NCI-H2196 treated with DMSO at 0.1 percent for 48 hours (cell line): Measurements from ENCODE around the gene MMD2.
A peak's percentile ranks its signal among the peaks of the same experiment; 100 is the strongest.
"Not testable (repeated sequence)": the region's sequence is repeated elsewhere in the genome, so short reads cannot be mapped to it uniquely, and the experiment has no call there.

Experiments used
- DNase-seq: peaks from one replicate; lab custom pipeline; 2025; ENCODE audit not compliant: unreplicated experiment; lab: John Stamatoyannopoulos, UW

Gene MMD2

DNA sequence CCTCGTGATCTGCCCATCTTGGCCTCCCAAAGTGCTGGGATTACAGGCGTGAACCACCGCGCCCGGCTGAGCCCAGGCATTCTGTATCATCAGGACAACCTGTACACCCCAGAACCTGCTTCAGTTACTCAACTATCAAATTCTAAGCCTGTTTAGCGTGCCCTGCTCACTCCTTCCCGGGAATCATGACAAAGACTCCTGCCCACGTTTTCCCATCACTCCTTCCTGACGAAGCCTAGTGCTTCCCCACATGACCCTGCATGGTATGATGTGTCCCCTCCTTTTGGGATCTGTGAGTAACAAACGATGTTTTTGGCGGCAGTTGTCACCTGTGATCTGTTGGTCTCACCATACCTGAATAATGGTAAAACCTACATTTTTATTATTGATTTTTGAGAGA is 63.2 kb downstream of the MMD2 start:
- DNase-seq, result no peak

GRCh38 chr7:4894482-4894881 is 64.5 kb downstream of the MMD2 start:
- no peak for DNase-seq

DNA sequence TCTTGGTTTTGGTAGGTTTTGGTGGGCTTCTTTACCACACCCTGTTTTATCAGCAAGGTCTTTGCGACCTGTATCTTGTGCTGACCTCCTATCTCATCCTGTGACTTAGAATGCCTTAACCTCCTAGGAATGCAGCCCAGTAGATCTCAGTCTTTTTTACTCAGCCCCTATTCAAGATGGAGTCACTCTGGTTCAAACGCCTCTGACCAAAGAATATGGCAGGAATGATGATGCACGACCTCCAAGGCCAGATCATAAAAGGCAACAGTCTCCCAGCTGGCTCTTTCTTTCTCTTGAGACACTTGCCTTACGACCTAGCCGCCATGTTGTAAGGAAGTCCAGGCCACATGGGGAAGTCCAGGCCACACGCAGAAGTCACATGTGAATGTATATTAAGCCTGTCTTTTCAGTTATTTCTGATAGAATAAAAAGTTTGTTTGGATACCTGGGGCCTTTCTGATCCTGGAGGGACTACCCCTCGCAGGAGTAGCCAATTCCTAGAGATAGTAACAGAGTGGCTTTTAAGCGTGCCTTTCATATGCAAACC is 65.0 kb downstream of the MMD2 start:
- no peak for DNase-seq

- DNase-seq, result not testable (repeated sequence)
Measured at GRCh38 chr7:4893188-4893587, 65.8 kb downstream of the MMD2 start.

DNA sequence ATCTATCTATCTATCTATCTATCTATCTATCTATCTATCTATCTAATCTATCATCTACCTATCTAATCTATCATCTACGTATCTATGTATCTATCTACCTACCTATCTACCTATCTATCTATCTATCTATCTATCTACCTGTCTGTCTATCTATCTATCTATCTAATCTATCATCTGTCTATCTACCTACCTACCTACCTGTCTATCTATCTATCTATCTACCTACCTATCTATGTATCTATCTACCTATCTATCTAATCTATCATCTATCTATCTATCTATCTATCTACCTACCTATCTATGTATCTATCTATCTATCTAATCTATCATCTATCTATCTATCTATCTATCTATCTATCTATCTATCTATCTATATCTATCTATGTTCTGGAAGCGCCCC is 67.5 kb downstream of the MMD2 start:
- not testable (repeated sequence) for DNase-seq

DNA sequence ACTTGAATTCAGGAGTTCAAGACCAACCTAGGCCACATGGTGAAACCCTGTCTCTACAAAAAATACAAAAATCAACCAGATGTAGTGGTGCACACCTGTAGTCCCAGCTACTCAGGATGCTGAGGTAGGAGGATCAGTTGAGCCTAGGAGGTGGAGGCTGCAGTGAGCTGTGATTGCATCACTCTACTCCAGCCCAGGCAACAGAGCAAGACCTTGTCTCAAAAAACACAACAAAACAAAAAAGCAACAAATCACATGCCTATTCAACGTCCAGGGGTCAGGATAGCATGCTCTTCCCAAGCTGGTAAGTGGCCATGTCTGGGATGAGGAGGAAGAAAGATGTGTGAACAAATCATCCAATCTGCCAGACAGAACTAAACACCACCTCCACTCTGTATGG is 69.3 kb downstream of the MMD2 start:
- no peak for DNase-seq

DNA sequence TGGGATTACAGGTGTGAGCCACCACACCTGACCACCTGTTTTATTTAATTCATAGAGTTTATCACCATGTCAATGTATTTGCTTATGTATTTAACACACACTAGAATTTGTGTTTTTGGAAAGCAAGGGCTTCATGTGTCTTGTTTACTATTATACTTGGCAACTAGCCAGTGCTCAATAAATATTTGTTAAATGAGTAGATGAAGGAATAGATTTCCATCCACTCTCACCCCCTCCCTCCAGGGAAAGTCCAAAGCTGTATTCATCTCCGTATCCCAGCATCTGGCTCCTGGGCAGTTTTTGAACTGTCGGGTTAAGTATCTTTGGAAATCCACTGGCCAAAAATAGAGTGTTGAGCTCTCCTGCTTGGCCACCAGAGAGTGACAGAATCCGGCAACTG is 70.8 kb downstream of the MMD2 start:
- DNase-seq, result peak; percentile 32

- DNase-seq, result no peak
Measured at GRCh38 chr7:4886671-4887070, 72.3 kb downstream of the MMD2 start.

DNA sequence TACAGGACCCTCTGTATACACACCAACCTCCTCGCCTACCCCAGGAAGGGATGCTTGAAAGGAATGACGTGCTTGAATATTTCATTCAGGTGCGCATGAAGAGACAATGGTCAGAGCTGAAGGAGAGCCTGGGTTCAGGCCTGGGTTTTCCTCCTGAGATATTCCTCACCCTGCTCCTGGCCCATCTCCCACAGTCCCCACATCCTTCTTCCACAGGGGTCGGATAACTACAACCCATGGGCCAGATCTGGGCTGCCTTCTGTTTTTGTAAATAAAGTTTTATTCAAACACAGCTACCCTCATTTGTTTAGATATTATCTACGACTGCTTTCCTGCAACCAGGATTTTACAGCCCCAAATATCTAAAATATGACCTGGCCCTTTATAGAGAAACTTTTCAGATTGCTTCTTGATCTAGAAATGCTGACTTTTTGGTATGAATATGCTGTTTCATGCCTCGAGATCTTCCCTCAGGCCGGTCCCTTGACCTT is 73.6 kb downstream of the MMD2 start:
- no peak for DNase-seq

GRCh38 chr7:4884164-4884563 is 74.8 kb downstream of the MMD2 start:
- no peak for DNase-seq

- DNase-seq, result peak; percentile 85
Measured at GRCh38 chr7:4883372-4884144, 75.4 kb downstream of the MMD2 start, which contains the start of gene RADIL. Gene RADIL, minus strand, starts transcription at chr7:4883716. Its CDS starts 5,577 bp downstream, at chr7:4878139.

DNA sequence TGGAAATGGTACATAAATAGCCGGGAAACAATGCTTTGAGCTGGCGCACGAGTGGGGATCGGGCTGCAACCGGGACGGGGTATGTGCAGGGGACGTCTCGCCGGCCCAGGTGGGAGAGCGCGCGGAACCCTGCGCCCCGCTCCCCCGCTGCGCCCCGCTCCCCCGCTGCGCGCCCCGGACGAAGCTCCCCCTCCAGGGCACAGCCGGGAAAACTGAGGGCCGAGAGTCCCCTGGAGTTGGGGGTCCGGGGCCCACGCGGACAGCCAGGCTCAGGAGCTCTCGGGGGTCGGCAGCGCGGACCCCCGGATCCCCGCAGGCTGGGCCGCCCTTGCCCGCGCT is 76.0 kb downstream of the MMD2 start:
- no peak for DNase-seq

DNA sequence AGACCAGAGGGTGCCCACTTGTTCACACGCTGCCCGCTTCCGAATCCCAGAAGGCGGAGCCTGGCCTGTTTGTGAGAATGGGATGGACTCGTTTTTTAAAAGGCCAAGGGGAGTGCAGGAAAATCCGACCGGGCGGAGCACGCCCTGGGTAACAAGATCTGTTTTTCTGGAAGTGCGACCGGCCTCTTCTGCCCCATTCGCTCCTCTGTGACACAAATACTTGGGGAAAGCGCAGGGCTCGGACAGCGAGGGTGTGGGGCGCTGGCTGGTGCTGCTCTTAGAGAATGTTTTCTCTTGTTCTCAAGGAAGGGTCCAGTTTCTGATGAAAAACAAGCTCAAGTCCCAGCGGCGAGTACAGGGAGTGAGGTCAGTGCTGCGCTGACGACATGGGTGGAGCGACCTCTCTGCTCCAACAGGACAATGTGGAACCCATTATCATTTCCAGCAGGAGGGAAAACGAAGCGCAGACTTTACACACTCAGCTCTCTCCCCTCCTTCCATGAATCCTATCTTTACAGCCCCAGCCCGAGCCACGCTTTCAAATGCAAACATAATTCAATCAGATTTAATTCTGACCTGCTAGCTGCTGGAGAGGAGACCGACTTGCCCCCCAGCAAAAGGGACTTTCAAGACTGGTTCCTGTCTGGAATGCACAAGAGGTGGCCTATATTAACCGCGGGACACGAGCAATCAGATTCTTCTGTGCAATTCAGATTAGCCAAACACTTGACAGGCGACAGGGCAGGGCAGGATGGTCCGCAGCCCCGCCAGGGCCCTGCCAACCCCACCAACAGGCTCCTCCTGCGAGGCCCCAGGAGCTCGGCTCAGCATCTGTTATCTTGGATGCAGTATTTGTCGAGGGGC is 76.6 kb downstream of the MMD2 start:
- no peak for DNase-seq

DNA sequence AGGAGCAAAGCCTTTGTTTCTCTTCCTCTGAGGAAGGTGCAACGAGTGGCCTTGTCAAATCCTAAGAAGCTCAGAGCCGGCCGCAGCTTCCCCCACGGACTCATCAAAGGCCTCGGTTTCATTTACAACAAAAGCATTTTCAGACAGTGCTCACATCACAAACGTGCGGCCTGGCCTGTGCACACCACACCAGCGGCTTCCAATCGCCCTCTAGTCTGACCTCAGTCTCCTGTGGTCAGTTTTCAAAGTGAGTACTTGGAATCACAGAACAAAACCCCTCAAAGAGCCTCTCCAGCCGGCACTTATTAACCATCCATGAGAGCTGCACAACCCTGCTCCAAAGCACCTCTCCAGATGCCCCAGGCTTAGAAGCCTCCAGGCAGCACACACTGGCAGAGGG is 78.8 kb downstream of the MMD2 start:
- DNase-seq, result no peak

DNA sequence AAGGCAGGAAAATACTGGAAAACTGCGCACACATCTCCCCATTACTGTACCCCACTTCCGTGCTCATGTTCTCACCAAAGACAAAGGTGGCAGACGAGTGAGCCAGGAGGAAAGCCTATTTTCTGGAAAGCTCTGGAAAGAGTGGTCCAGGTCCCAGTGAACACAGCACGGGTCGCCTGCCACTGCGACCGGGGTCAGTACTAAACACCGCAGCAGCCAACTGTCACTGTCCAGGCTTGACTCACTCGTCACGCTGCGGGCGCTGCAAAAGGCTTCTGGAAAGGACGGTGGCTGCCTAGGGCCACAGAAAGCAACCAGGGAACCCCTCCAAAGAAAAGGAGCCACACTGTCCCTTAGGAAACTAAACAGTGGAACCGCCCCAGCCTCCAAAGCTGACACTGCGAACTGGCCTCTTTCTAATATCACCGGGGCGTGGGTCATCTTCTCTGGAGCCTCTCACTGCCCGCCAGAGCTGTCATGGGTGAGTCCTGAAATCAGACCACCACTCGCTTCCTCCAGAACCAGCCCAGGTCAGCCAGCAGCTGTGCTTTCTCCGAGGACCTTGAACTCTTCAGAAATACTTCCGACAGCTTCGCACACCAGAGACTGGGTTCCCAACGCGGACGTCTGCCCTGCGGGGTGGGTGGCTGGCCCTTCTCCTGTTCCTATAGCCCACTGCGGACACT is 79.4 kb downstream of the MMD2 start:
- no peak for DNase-seq

GRCh38 chr7:4878336-4879335 is 80.4 kb downstream of the MMD2 start:
- no peak for DNase-seq

GRCh38 chr7:4876586-4876985 is 82.4 kb downstream of the MMD2 start:
- no peak for DNase-seq

- no peak for DNase-seq
Measured at GRCh38 chr7:4875391-4875790, 83.6 kb downstream of the MMD2 start.

DNA sequence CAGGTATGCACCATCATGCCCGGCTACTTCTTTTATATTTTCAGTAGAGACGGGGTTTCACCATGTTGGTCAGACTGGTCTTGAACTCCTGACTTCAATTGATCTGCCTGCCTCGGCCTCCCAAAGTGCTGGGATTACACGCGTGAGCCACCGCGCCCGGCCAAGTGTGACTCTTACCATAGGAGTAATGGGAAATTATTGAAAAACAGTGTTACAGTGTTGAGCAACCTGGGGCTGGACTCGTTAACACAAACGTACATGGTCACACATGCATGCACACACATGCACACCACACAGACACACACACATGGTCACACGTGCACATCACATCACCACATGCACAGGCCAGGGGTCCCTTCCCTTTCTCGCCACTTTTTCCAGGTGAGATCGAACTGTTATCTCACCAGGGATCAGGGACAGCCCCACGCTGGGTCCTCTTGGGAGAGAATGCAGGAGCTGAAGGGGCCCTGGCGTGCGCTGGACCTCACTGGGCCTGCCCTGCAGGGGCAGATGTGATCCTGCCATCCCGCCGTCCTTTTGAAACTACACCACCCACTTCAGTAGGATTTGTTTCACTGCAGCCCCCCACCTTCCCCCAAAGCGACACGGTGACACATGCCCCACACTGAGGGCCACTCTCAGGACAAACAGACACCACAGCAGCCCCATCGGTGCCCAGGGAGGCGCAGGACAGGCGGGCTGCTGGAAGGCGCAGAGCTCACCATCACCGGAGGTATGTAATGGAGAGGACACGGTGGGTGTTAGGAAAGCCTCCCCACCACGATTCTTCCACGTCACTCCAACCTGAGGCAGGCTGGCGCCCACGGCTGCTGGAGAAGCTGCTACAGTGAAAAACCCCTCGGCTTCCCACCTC is 85.7 kb downstream of the MMD2 start:
- no peak for DNase-seq
